Rectal smooth muscle tissue (tissue), 1 donor: ENCODE results near the gene TANGO2.

Experiments
- H3K27ac ChIP-seq: one replicate; pipeline ENCODE4 v1.7.0; 2013; ENCODE audit warnings: low read depth, low read length, inconsistent platforms
- H3K27me3 ChIP-seq: one replicate; pipeline ENCODE4 v1.7.0; 2013; ENCODE audit warnings: low read length; ENCODE audit not compliant: control insufficient read depth, insufficient read depth
- H3K36me3 ChIP-seq: one replicate; pipeline ENCODE4 v1.7.0; 2013; ENCODE audit warnings: low read length; ENCODE audit not compliant: control insufficient read depth, insufficient read depth
- H3K4me1 ChIP-seq: one replicate; pipeline ENCODE4 v1.7.0; 2013; ENCODE audit warnings: low read length; ENCODE audit not compliant: control insufficient read depth, insufficient read depth
- H3K4me3 ChIP-seq: one replicate; pipeline ENCODE4 v1.7.0; 2013; ENCODE audit warnings: low read length
- H3K9ac ChIP-seq: one replicate; pipeline ENCODE4 v1.7.0; 2013; ENCODE audit warnings: low read length

TANGO2 gene

DNA sequence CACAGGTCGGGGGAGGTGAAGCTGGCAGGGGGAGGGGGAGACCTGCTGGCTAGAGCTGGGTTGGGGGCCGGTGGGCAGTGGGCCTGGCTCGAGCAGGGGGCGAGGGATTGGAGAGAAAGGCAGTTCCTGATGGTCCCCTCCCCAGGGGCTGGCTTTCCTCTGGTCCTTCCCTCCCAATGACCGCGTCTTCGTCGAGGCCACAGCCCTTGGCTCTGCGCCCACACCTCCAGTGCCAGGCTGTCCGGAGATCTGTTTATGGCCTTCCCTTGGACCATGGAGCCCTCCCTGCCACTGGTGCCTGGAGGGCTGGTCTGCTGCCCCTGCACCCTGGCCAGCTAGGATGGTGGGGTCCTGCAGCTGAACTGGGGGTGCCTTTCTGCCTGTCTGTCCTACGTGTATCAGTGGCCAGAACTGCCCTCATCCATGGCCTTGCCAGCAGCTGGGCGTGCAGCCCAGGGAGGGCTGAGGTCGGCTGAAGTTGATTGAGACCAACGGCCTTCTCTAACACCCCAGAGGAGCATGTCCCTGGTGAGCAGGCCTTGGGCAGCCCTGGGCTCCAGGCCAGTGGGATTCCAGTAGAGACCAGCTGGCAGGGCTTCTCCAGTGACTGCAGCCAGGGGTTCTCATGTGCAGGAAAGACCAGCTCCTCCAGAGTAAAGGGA lies 12.3 kb downstream of the TANGO2 start:
- Histone ChIP-seq H3K4me3 (no peak overlapping the region), H3K27me3 (no peaks in the 10 kb centered on the region), H3K4me1 (no peaks in the 10 kb centered on the region), H3K36me3 (peaks cover 7% of the 10 kb centered on the region), H3K9ac (no peak overlapping the region), H3K27ac (no peak overlapping the region)

GRCh38 chr22:20034143-20034542 lies 13.2 kb downstream of the TANGO2 start:
- H3K9ac ChIP-seq: no peak overlapping the region

GRCh38 chr22:20035375-20036083 lies 14.6 kb downstream of the TANGO2 start:
- Histone ChIP-seq H3K27ac (no peak overlapping the region), H3K27me3 (no peaks in the 10 kb centered on the region), H3K36me3 (peaks cover 7% of the 10 kb centered on the region), H3K9ac (no peak overlapping the region), H3K4me1 (no peaks in the 10 kb centered on the region), H3K4me3 (no peak overlapping the region)

More at GRCh38 chr22:20034143-20034542, 13.2 kb downstream of the TANGO2 start:
- Histone ChIP-seq H3K27ac (no peak overlapping the region), H3K36me3 (peaks cover 7% of the 10 kb centered on the region), H3K4me3 (no peak overlapping the region), H3K27me3 (no peaks in the 10 kb centered on the region), H3K4me1 (no peaks in the 10 kb centered on the region)

DNA sequence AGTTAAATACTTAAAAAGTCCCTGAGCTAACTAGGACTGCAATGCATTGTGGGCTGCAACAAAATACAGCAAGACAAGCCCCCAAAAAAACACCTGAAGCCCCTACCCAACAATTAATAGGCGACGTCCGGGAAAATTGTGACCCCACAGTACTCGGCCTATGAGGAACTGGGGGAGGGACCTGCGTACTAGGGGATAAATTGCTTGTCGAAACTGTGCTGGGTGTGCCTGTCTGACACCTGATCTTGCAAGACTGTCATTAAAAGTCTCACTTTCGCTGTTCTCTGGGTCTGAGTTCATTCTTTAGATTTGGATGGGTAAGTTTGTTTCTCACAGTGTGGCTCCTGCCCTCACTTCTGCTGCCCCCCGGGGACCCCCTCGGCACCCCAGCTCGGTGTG lies 15.2 kb downstream of the TANGO2 start:
- H3K4me1 ChIP-seq: no peaks in the 10 kb centered on the region
- H3K36me3 ChIP-seq: peaks cover 7% of the 10 kb centered on the region
- no peak overlapping the region for H3K9ac ChIP-seq
- H3K27ac ChIP-seq: no peak overlapping the region
- H3K4me3 ChIP-seq: no peak overlapping the region
- H3K27me3 ChIP-seq: no peaks in the 10 kb centered on the region

GRCh38 chr22:20036535-20037392 lies 15.9 kb downstream of the TANGO2 start:
- Histone ChIP-seq H3K27ac (no peak overlapping the region), H3K36me3 (peaks cover 5% of the 10 kb centered on the region), H3K4me1 (no peaks in the 10 kb centered on the region), H3K27me3 (no peaks in the 10 kb centered on the region), H3K4me3 (no peak overlapping the region), H3K9ac (no peak overlapping the region)

DNA sequence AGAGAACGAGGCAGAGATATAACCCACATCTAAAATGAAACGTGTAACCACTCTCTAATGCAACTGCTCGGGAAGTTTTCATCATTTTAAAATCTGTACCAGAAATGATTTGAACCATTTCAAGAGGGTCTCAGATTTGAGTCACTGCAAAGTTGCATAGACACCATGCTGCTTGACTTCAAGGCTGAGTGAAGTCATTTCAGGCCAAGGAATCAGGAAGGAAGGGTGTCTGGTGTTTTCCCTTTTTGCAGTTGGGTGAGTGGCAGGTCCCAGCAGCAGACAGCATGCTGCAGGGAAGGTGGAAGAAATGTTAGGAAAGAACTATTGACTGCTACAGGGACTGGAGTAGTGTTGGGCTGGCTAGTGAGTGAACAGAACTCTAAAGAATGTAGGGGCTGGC lies 16.5 kb downstream of the TANGO2 start:
- Histone ChIP-seq H3K36me3 (peaks cover 5% of the 10 kb centered on the region), H3K4me1 (no peaks in the 10 kb centered on the region), H3K27ac (no peak overlapping the region), H3K4me3 (no peak overlapping the region), H3K9ac (no peak overlapping the region), H3K27me3 (no peaks in the 10 kb centered on the region)

- H3K27me3 ChIP-seq: no peaks in the 10 kb centered on the region
- no peak overlapping the region for H3K27ac ChIP-seq
- no peak overlapping the region for H3K4me3 ChIP-seq
- H3K36me3 ChIP-seq: peaks cover 8% of the 10 kb centered on the region
- no peaks in the 10 kb centered on the region for H3K4me1 ChIP-seq
- H3K9ac ChIP-seq: no peak overlapping the region
Observed at GRCh38 chr22:20038574-20038973, 17.7 kb downstream of the TANGO2 start.

- H3K27me3 ChIP-seq: no peaks in the 10 kb centered on the region
- no peak overlapping the region for H3K9ac ChIP-seq
- H3K4me3 ChIP-seq: no peak overlapping the region
- H3K4me1 ChIP-seq: no peaks in the 10 kb centered on the region
- peaks cover 15% of the 10 kb centered on the region for H3K36me3 ChIP-seq
- no peak overlapping the region for H3K27ac ChIP-seq
Observed at GRCh38 chr22:20039683-20040325, 18.9 kb downstream of the TANGO2 start.

- no peak overlapping the region for H3K27ac ChIP-seq
- H3K4me1 ChIP-seq: no peaks in the 10 kb centered on the region
- no peak overlapping the region for H3K4me3 ChIP-seq
- H3K36me3 ChIP-seq: peaks cover 16% of the 10 kb centered on the region
- no peak overlapping the region for H3K9ac ChIP-seq
- H3K27me3 ChIP-seq: no peaks in the 10 kb centered on the region
Observed at GRCh38 chr22:20040327-20041200, 19.7 kb downstream of the TANGO2 start.

GRCh38 chr22:20043057-20043996 lies 22.4 kb downstream of the TANGO2 start:
- Histone ChIP-seq H3K4me3 (no peak overlapping the region), H3K9ac (no peak overlapping the region), H3K27ac (no peak overlapping the region), H3K27me3 (no peaks in the 10 kb centered on the region), H3K36me3 (peaks cover 13% of the 10 kb centered on the region), H3K4me1 (no peaks in the 10 kb centered on the region)

DNA sequence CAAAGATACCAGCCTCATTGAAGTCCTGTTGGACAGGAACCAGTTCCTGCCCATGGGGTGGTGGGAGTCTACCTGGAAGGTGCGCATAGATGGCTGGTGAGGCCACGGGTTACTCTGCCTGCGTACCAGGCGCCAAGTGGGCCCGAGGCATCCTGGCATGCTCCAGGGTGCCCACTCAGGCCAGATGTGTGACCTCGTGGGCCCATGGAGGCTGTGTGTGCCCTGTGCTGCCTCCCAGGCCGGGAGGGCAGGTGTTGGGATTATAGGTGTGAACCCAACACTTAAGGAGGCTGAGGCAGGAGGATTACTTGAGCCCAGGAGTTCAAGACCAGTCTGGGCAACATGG lies 23.1 kb downstream of the TANGO2 start:
- Histone ChIP-seq H3K27me3 (no peaks in the 10 kb centered on the region), H3K9ac (no peak overlapping the region), H3K4me3 (no peak overlapping the region), H3K4me1 (no peaks in the 10 kb centered on the region), H3K27ac (no peak overlapping the region), H3K36me3 (peaks cover 14% of the 10 kb centered on the region)
